Measurements from ENCODE around the gene PMM1.

DNA sequence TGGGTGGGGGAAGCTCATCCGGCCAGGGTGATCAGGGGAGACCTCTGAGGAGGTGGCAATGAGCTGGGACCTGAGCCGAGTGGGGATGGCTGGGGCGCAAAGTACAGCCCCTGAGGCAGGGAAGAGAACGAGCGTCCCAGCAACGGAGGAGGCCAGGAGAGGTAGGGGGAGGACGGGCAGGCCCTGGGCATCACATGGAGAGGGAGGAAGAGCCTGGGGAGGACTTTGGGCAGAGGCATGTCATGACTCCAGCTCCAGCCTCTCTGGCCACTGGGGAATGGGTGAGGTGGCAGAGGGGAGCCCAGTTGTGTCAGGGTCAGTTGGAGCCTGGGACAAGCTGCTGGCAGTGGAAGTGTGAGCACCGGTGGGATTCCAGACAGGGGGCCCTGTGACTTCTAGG lies 11.5 kb downstream of the PMM1 start:
- no peak for TF ChIP-seq EP300 (IDR thresholded peaks at IDR 0.05)
- no peak for TF ChIP-seq POLR2A (IDR thresholded peaks at IDR 0.05)
- TF ChIP-seq, protein P1, sequence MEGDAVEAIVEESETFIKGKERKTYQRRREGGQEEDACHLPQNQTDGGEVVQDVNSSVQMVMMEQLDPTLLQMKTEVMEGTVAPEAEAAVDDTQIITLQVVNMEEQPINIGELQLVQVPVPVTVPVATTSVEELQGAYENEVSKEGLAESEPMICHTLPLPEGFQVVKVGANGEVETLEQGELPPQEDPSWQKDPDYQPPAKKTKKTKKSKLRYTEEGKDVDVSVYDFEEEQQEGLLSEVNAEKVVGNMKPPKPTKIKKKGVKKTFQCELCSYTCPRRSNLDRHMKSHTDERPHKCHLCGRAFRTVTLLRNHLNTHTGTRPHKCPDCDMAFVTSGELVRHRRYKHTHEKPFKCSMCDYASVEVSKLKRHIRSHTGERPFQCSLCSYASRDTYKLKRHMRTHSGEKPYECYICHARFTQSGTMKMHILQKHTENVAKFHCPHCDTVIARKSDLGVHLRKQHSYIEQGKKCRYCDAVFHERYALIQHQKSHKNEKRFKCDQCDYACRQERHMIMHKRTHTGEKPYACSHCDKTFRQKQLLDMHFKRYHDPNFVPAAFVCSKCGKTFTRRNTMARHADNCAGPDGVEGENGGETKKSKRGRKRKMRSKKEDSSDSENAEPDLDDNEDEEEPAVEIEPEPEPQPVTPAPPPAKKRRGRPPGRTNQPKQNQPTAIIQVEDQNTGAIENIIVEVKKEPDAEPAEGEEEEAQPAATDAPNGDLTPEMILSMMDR (IDR thresholded peaks at IDR 0.05) = no peak
